Neural progenitor cell (in vitro differentiated cells): ENCODE data around the gene NT5DC1.

Source experiments
- EZH2phosphoT487 ChIP-seq: fragments of 200-600 bp; sonication (generic); IDR thresholded peaks from 2 replicates; pipeline ENCODE4 v1.6.1; 2017; ENCODE audit warnings: antibody characterized with exemption
- TF ChIP-seq, protein P1 (sequence below): fragments of 200-600 bp; sonication (generic); IDR thresholded peaks from 2 replicates; pipeline ENCODE4 v1.5.1; 2017; ENCODE audit warnings: antibody characterized with exemption, mild to moderate bottlenecking

DNA sequence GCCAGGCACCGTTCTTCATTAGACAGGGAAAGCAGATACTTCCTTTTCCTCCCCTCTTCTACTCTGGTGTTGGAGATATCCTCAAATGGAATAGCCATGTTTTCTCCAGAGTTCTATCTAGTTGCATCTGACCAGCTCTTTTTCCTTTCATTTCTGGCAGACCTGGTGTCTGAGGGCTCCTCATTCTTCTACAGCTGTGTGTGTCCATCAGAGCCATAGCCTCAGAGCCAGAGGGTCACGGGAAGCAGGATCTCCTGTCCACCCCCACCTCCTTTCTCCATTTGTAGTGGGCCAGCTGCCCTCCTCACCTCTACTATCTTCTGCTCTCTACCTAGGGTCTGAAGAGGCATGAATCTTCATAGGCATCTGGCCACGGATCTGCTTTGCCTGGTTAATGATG lies 96.2 kb downstream of the NT5DC1 start:
- TF ChIP-seq, protein P1, sequence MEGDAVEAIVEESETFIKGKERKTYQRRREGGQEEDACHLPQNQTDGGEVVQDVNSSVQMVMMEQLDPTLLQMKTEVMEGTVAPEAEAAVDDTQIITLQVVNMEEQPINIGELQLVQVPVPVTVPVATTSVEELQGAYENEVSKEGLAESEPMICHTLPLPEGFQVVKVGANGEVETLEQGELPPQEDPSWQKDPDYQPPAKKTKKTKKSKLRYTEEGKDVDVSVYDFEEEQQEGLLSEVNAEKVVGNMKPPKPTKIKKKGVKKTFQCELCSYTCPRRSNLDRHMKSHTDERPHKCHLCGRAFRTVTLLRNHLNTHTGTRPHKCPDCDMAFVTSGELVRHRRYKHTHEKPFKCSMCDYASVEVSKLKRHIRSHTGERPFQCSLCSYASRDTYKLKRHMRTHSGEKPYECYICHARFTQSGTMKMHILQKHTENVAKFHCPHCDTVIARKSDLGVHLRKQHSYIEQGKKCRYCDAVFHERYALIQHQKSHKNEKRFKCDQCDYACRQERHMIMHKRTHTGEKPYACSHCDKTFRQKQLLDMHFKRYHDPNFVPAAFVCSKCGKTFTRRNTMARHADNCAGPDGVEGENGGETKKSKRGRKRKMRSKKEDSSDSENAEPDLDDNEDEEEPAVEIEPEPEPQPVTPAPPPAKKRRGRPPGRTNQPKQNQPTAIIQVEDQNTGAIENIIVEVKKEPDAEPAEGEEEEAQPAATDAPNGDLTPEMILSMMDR: no peak
- no peak for TF ChIP-seq EZH2phosphoT487
